Spleen (tissue), 11 donors: ENCODE data around the gene DAB2IP. TPM values are rescaled to one million over a fixed set of nuclear protein-coding genes. Genes with fewer than 3 reads are reported as not detected.

Source experiments
- DNase-seq: peaks from one replicate; pipeline ENCODE4 v3.0.0-alpha.2; 2020
- H3K27ac ChIP-seq, 8 donors: fragments of 200-600 bp; sonication (generic) in 7 of 8; 1 replicate in 4 of 8; 2 replicates in 4 of 8; pipeline versions ENCODE4 v1.5.0 to v1.8.0; 2016 to 2021; ENCODE audit warnings: inconsistent platforms in 4 of 8, mild to moderate bottlenecking in 4 of 8, moderate library complexity in 1 of 8
- H3K27me3 ChIP-seq, 7 donors: fragments of 200-600 bp; sonication (generic) in 6 of 7; replicated peaks in 1 of 7; 1 replicate in 4 of 7; 2 replicates in 3 of 7; pipeline versions ENCODE4 v1.5.0 to v1.8.0; 2016 to 2021; ENCODE audit warnings: inconsistent platforms in 3 of 7, mild to moderate bottlenecking in 1 of 7
- H3K36me3 ChIP-seq, 6 donors: fragments of 200-600 bp; sonication (generic) in 5 of 6; 1 replicate in 4 of 6; 2 replicates in 2 of 6; pipeline versions ENCODE4 v1.5.0 to v1.8.0; 2016 to 2021; ENCODE audit warnings: inconsistent platforms in 2 of 6
- H3K4me1 ChIP-seq, 6 donors: fragments of 200-600 bp; sonication (generic) in 5 of 6; 1 replicate in 3 of 6; 2 replicates in 3 of 6; pipeline versions ENCODE4 v1.5.0 to v1.8.0; 2016 to 2021; ENCODE audit warnings: inconsistent platforms in 3 of 6
- H3K4me3 ChIP-seq, 8 donors: fragments of 200-600 bp; sonication (generic) in 7 of 8; 1 replicate in 4 of 8; 2 replicates in 4 of 8; pipeline versions ENCODE4 v1.5.0 to v1.8.0; 2016 to 2021; ENCODE audit warnings: inconsistent platforms in 4 of 8, mild to moderate bottlenecking in 4 of 8, moderate library complexity in 2 of 8
- H3K9me3 ChIP-seq, 8 donors: fragments of 200-600 bp; sonication (generic) in 7 of 8; 1 replicate in 4 of 8; 2 replicates in 4 of 8; pipeline versions ENCODE4 v1.5.0 to v1.8.0; 2016 to 2021; ENCODE audit warnings: inconsistent platforms in 4 of 8
- POLR2A ChIP-seq, 3 donors: fragments of 450-650 bp; IDR thresholded peaks; one replicate each; pipeline ENCODE4 v1.5.1; 2017; ENCODE audit warnings: antibody characterized with exemption in 3 of 3, mild to moderate bottlenecking in 1 of 3
- POLR2AphosphoS5 ChIP-seq, 3 donors: sonication (generic); formaldehyde crosslinking; IDR thresholded peaks; one replicate each; pipeline ENCODE4 v1.5.1; 2017; ENCODE audit warnings: antibody characterized with exemption in 3 of 3
- WGBS, 5 donors: extraction: QIAGEN DNeasy Blood & Tissue Kit in 3 of 5; methylation state at CpG; one replicate each; pipeline versions ENCODE4 v1.1.5 to v1.1.7; 2013 to 2018; 5-methylcytosine and 5-hydroxymethylcytosine counted together
- intact Hi-C: fragments of 100-400 bp; cut with DNase I; formaldehyde crosslinking; loops from one replicate; pipeline ENCODE4 v1.15.0; 2023; ENCODE audit warnings: low total_unique reads
- polyA plus RNA-seq, 3 donors: library from polyadenylated mRNA; stranded (reverse); fragments of 200-250 nt; gene quantifications; one replicate each; pipeline ENCODE4 v1.2.1, GENCODE V29; 2013
- total RNA-seq, 7 donors: library from RNA; depleted of rRNA in 3 of 7; stranded (reverse); fragments of >200 nt in 3 of 7; fragmentation: NEBNext Ultra II Directional in 4 of 7; extraction: Animal tissue kit (Norgen Biotek cat#: 25700) in 4 of 7; gene quantifications; one replicate each; pipeline versions ENCODE4 v1.1.0 to v1.2.1, GENCODE V29; 2016 to 2021
- TF ChIP-seq, protein P1 (sequence below), 11 experiments: fragments of 200-600 bp in 7 of 11; fragments of 450-650 bp in 4 of 11; sonication (generic) in 4 of 11; IDR thresholded peaks in 8 of 11; conservative IDR thresholded peaks in 3 of 11; 1 replicate in 7 of 11; 2 replicates in 4 of 11; pipeline versions ENCODE4 v1.4.0 to v1.8.0; 2016 to 2021; ENCODE audit warnings: antibody characterized with exemption in 11 of 11, inconsistent platforms in 4 of 11, mild to moderate bottlenecking in 1 of 11
- donor health status: healthy with polysubstance abuse.
- donor health status: DM: no; HTN: no; CAD: no; lungs with moderate emphysema.
- donor health status: DM: no; HTN: no; CAD: no.
- donor health status: Bipolar disorder and iron deficiency.
- donor health status: healthy.
- donor health status: DM: no; HTN: no; CAD: no.
- donor health status: DM: yes; HTN: yes; CAD: no.

The DAB2IP gene
- total and polyA plus RNA-seq, 10 donors: 5.0 to 83.0 (median 38.1) TPM

DNA sequence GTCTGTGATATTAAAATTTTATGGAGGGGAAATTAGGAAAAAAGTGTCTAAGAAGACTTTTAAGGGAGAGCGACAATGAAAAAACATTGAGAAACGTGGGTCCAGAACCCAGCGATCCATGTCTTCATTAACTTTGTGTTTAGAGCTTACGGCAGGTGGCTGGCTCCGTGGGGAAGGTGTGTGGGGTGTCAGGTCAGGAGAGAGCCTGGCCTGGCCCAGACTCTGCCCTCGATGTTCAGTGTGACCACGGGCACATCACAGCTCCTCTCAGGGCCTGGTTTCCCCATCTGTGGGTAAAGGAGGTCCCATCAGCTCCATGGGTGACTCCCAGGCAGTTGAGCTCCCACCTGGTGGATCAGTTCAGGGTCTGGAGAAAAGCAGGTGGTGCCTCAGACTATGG is 22.1 kb downstream of the DAB2IP start:
- no peaks in the 10 kb centered on the region for H3K9me3 ChIP-seq
- intact Hi-C loops: no loop called here
- H3K4me3 ChIP-seq: no peak overlapping the region
- peak; percentile 41 for DNase-seq
- no peak overlapping the region for H3K27ac ChIP-seq
- peaks cover 0 to 1% (median 0%) of the 10 kb centered on the region in 6 donors for H3K36me3 ChIP-seq
- H3K4me1 ChIP-seq: peaks cover 0 to 5% (median 0%) of the 10 kb centered on the region in 6 donors
- H3K27me3 ChIP-seq: peaks cover 0 to 10% (median 0%) of the 10 kb centered on the region in 7 donors
- TF ChIP-seq POLR2A (IDR thresholded peaks at IDR 0.05) (no peak), POLR2AphosphoS5 (IDR thresholded peaks at IDR 0.05) (no peak)
- TF ChIP-seq, protein P1, sequence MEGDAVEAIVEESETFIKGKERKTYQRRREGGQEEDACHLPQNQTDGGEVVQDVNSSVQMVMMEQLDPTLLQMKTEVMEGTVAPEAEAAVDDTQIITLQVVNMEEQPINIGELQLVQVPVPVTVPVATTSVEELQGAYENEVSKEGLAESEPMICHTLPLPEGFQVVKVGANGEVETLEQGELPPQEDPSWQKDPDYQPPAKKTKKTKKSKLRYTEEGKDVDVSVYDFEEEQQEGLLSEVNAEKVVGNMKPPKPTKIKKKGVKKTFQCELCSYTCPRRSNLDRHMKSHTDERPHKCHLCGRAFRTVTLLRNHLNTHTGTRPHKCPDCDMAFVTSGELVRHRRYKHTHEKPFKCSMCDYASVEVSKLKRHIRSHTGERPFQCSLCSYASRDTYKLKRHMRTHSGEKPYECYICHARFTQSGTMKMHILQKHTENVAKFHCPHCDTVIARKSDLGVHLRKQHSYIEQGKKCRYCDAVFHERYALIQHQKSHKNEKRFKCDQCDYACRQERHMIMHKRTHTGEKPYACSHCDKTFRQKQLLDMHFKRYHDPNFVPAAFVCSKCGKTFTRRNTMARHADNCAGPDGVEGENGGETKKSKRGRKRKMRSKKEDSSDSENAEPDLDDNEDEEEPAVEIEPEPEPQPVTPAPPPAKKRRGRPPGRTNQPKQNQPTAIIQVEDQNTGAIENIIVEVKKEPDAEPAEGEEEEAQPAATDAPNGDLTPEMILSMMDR (IDR thresholded peaks at IDR 0.05 in 8 of 11, conservative IDR thresholded peaks at IDR 0.05 in 3 of 11): no peak
- WGBS, 5 donors: 85 to 92% (median 90%) methylated on average over 7 of the region's 7 CpGs

DNA sequence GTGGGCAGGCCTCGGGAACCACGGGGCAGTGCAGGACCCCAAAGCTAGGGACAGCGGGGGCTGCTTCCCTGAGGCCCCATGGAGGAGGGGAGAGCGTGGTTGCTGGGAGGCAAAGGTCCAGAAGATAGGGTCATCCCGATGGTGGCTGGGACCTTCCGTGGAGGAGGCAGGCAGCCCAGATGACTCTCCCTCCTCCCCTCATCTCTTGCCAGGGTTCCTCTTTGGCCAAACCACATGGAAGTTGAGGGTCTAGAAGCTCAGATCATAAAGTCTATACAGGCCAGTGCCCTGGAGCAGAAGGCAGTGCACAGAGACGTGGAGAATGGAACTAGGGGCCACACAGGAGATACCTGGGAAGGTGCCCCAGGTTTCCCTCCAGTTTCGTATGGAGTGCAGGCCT is 22.6 kb downstream of the DAB2IP start:
- TF ChIP-seq, protein P1 (IDR thresholded peaks at IDR 0.05 in 8 of 11, conservative IDR thresholded peaks at IDR 0.05 in 3 of 11): no peak
- 84 to 88% (median 85%) methylated on average over 7 to 8 of the region's 8 CpGs for WGBS, 5 donors
- intact Hi-C loops: no loop called here
- H3K4me3 ChIP-seq: no peak overlapping the region
- peak; percentile 43 for DNase-seq
- no peak overlapping the region for H3K27ac ChIP-seq
- no peaks in the 10 kb centered on the region for H3K9me3 ChIP-seq
- peaks cover 0 to 5% (median 0%) of the 10 kb centered on the region in 6 donors for H3K4me1 ChIP-seq
- peaks cover 0 to 5% (median 0%) of the 10 kb centered on the region in 6 donors for H3K36me3 ChIP-seq
- peaks cover 0 to 9% (median 0%) of the 10 kb centered on the region in 7 donors for H3K27me3 ChIP-seq

DNA sequence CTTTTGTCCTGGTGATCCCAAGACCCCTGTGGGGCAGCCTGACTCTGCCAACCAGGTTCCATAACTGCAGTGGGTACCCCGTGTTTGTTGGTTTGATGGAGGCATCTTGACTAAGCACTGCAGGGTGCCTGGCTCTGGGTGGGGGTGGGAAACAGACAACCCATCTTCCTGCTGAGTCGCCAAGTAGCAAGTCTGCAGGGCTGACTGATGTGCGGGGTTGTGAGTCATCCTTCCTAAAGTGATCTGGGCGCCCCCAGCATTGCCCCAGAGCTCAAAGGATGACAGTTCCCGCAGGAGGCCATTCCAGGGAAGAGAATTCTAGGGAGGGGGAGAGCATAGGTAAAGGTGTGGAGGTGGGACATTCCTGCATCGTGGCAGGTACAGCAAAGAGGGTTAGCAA is 23.5 kb downstream of the DAB2IP start:
- intact Hi-C loops: no loop called here
- WGBS, 5 donors: 39 to 68% (median 50%) methylated on average over 5 to 6 of the region's 6 CpGs
- no peak overlapping the region for H3K27ac ChIP-seq
- H3K36me3 ChIP-seq: peaks cover 0 to 5% (median 0%) of the 10 kb centered on the region in 6 donors
- TF ChIP-seq POLR2AphosphoS5 (IDR thresholded peaks at IDR 0.05) (no peak), POLR2A (IDR thresholded peaks at IDR 0.05) (no peak)
- TF ChIP-seq, protein P1 (IDR thresholded peaks at IDR 0.05 in 8 of 11, conservative IDR thresholded peaks at IDR 0.05 in 3 of 11): no peak
- H3K4me3 ChIP-seq: no peak overlapping the region
- peak; percentile 1 for DNase-seq
- no peaks in the 10 kb centered on the region for H3K9me3 ChIP-seq
- peaks cover 0 to 3% (median 0%) of the 10 kb centered on the region in 7 donors for H3K27me3 ChIP-seq
- peaks cover 0 to 5% (median 0%) of the 10 kb centered on the region in 6 donors for H3K4me1 ChIP-seq

DNA sequence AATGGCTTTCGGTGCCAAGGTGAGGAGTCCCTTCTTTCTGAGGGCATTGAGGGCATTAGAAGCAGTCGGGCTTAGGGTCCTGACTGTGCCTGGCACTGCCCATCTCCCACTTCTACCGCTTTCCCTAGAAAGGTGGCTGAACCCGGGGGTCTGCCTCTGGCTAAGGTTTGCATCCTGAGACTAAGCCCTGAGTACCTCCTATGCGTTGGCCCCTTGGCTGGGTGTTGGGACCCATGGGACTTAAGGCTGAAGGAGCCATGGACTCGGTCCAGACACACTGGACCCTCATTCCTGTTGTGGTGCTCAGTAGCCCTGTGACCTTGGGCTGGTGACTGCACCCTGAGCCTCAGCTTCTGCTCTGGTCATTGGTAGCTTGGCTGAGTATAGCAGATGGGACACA is 23.9 kb downstream of the DAB2IP start:
- H3K4me1 ChIP-seq: peaks cover 0 to 5% (median 0%) of the 10 kb centered on the region in 6 donors
- no peaks in the 10 kb centered on the region for H3K9me3 ChIP-seq
- H3K27ac ChIP-seq: no peak overlapping the region
- H3K36me3 ChIP-seq: peaks cover 0 to 5% (median 0%) of the 10 kb centered on the region in 6 donors
- peaks cover 0 to 3% (median 0%) of the 10 kb centered on the region in 7 donors for H3K27me3 ChIP-seq
- WGBS, 5 donors: 79 to 88% (median 88%) methylated on average over 6 of the region's 6 CpGs
- TF ChIP-seq POLR2A (IDR thresholded peaks at IDR 0.05) (no peak), POLR2AphosphoS5 (IDR thresholded peaks at IDR 0.05) (no peak)
- TF ChIP-seq, protein P1 (IDR thresholded peaks at IDR 0.05 in 8 of 11, conservative IDR thresholded peaks at IDR 0.05 in 3 of 11): no peak
- no peak overlapping the region for H3K4me3 ChIP-seq
- DNase-seq: peak; percentile 39
- intact Hi-C loops: no loop called here
